Lower leg skin (tissue), 4 donors: ENCODE measurements around the gene PGBD5. TPM values are rescaled to one million over a fixed set of nuclear protein-coding genes. Genes with fewer than 3 reads are reported as not detected.
A peak's percentile ranks its signal among the peaks of the same experiment; 100 is the strongest.

ENCODE experiments used
- DNase-seq, 2 donors: peaks; one replicate each; pipeline ENCODE4 v3.0.0-alpha.2; 2019; ENCODE audit warnings: low spot score in 2 of 2
- H3K4me3 ChIP-seq: fragments of 200-600 bp; sonication (generic); 2 replicates; pipeline ENCODE4 v1.5.1; 2017; ENCODE audit warnings: mild to moderate bottlenecking, low read depth; ENCODE audit not compliant: poor library complexity, severe bottlenecking
- POLR2A ChIP-seq, 2 donors: fragments of 450-650 bp; IDR thresholded peaks; one replicate each; pipeline ENCODE4 v1.6.1; 2016 to 2017; ENCODE audit warnings: antibody characterized with exemption in 2 of 2, mild to moderate bottlenecking in 1 of 2, moderate library complexity in 1 of 2
- WGBS, 2 donors: methylation state at CpG; one replicate each; pipeline ENCODE4 v1.1.5; 2018; 5-methylcytosine and 5-hydroxymethylcytosine counted together
- intact Hi-C: fragments of 100-400 bp; cut with DNase I; formaldehyde crosslinking; loops from one replicate; pipeline ENCODE4 v1.15.0; 2023; ENCODE audit warnings: low total_unique reads
- total RNA-seq, 4 donors: library from RNA; depleted of rRNA; stranded (reverse); fragments of >200 nt; gene quantifications; one replicate each; pipeline ENCODE4 v1.1.0, GENCODE V29; 2016
- TF ChIP-seq, protein P1 (sequence below), 3 donors: fragments of 450-650 bp; IDR thresholded peaks; one replicate each; pipeline ENCODE4 v1.5.1; 2016; ENCODE audit warnings: antibody characterized with exemption in 3 of 3, mild to moderate bottlenecking in 3 of 3, moderate library complexity in 2 of 3

Gene PGBD5
- total RNA-seq, 4 donors from 2014 or later, result 0.04 to 1.6 (median 0.11) TPM

- DNase-seq, result peak in 1 of 2 donors; percentile 14
- TF ChIP-seq, protein P1, sequence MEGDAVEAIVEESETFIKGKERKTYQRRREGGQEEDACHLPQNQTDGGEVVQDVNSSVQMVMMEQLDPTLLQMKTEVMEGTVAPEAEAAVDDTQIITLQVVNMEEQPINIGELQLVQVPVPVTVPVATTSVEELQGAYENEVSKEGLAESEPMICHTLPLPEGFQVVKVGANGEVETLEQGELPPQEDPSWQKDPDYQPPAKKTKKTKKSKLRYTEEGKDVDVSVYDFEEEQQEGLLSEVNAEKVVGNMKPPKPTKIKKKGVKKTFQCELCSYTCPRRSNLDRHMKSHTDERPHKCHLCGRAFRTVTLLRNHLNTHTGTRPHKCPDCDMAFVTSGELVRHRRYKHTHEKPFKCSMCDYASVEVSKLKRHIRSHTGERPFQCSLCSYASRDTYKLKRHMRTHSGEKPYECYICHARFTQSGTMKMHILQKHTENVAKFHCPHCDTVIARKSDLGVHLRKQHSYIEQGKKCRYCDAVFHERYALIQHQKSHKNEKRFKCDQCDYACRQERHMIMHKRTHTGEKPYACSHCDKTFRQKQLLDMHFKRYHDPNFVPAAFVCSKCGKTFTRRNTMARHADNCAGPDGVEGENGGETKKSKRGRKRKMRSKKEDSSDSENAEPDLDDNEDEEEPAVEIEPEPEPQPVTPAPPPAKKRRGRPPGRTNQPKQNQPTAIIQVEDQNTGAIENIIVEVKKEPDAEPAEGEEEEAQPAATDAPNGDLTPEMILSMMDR (IDR thresholded peaks at IDR 0.05), result no peak
- TF ChIP-seq POLR2A (IDR thresholded peaks at IDR 0.05), result no peak
- H3K4me3 ChIP-seq, result no peak overlapping the region
- 31 to 58% methylated on average over 2 of the region's 2 CpGs for WGBS, 2 donors
- intact Hi-C loops, result no loop called here
Measured at GRCh38 chr1:230266456-230266855, 159.7 kb downstream of the PGBD5 start.

DNA sequence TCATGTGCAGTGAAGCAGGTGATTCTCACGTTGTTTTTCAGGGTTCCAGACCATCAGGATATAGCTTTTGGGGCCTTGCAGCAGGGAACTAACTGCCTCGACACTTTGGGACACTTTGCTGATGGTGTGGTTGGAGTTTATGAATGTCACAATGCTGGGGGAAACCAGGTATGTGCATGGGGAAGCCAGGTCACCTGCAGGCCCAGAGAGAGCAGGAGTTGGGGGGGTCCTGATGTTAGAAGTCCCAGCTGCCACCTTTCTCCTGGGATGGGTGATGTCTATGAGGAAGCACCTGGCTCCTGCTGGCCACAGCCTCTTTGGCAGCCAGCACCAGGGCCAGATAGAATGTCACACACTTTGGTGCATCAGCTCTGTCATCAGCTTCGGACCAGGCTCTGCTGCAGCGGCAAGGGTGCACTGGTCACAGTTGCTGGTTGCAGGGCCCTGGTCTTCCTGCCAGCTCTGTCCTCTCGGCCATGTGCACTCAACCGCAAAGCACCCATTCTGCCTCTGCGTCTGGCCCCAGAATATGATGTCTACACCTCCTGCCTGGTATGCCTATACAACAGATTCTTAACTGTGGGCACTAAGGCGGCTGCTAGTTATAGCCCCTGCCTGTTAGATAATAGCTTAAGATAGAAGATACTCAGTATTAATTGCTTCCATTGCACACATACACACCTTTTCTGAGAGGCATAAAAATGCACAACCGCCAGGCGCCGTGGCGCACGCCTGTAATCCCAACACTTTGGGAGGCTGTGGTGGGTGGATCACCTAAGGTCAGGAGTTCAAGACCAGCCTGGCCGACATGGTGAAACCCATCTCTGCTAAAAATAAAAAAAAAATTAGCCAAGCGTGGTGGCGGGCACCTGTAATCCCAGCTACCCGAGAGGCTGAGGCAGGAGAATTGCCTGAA lies 160.7 kb downstream of the PGBD5 start:
- TF ChIP-seq, protein P1 (IDR thresholded peaks at IDR 0.05), result no peak
- TF ChIP-seq POLR2A (IDR thresholded peaks at IDR 0.05), result no peak
- intact Hi-C loops, result no loop called here
- 96% methylated on average over 17 of the region's 17 CpGs for WGBS, 2 donors
- DNase-seq, result peak in 1 of 2 donors; percentile 57
- H3K4me3 ChIP-seq, result no peak overlapping the region

Other genes with a start within 250 kb of the PGBD5 start
- 10 to 100 TPM; 16.9 to 25.4 (median 23.1) TPM for gene COG2, start 216.1 kb upstream of the PGBD5 start, total RNA-seq